PC-3 (cell line): ENCODE measurements around the gene PRPS1.

Experiments
- CTCF ChIP-seq: fragments of 300-600 bp; sonication (generic); conservative IDR thresholded peaks from 2 replicates; pipeline ENCODE4 v1.5.1; 2017; ENCODE audit warnings: antibody characterized with exemption, low read depth, mild to moderate bottlenecking, low read length
- EZH2 ChIP-seq: fragments of 300-600 bp; sonication (generic); IDR thresholded peaks from one replicate; pipeline ENCODE4 v1.6.1; 2017; ENCODE audit warnings: antibody characterized with exemption, mild to moderate bottlenecking, low read length; ENCODE audit not compliant: unreplicated experiment

- no peak for TF ChIP-seq CTCF
- TF ChIP-seq EZH2, result no peak
Observed at GRCh38 chrX:107684956-107685385, 56.7 kb downstream of the PRPS1 start.
